Astrocyte (in vitro differentiated cells and primary cell): ENCODE data around the gene CCL25. TPM values are rescaled to one million over a fixed set of nuclear protein-coding genes. Genes with fewer than 3 reads are reported as not detected.

Experiments
- DNase-seq: peaks from one replicate; pipeline ENCODE4 v3.0.0-alpha.2; 2010; ENCODE audit warnings: low read depth
- FAIRE-seq: peaks from 2 replicates; lab custom pipeline; 2011; peaks lifted over from hg19 to GRCh38; lab: Jason Lieb, UNC
- H2AFZ ChIP-seq: 2 replicates; pipeline ENCODE4 v1.6.0; 2012; ENCODE audit warnings: low read depth, low read length, inconsistent platforms
- H3K27ac ChIP-seq: 2 replicates; pipeline ENCODE4 v1.5.1; 2011; ENCODE audit warnings: low read depth, low read length, inconsistent platforms
- H3K27me3 ChIP-seq: 2 replicates; pipeline ENCODE4 v1.6.0; 2011; ENCODE audit warnings: low read length, inconsistent platforms; ENCODE audit not compliant: insufficient read depth
- H3K36me3 ChIP-seq: 2 replicates; pipeline ENCODE4 v1.5.1; 2011; ENCODE audit warnings: low read length, inconsistent platforms; ENCODE audit not compliant: insufficient read depth
- H3K4me1 ChIP-seq: 2 replicates; pipeline ENCODE4 v1.5.1; 2011; ENCODE audit warnings: low read length, inconsistent platforms; ENCODE audit not compliant: insufficient read depth
- H3K4me2 ChIP-seq: 2 replicates; pipeline ENCODE4 v1.6.0; 2012; ENCODE audit warnings: low read length, inconsistent platforms
- H3K4me3 ChIP-seq: 2 replicates; pipeline ENCODE4 v1.5.1; 2011; ENCODE audit warnings: low read depth, mild to moderate bottlenecking, low read length, inconsistent platforms; ENCODE audit not compliant: insufficient read depth
- H3K79me2 ChIP-seq: 2 replicates; pipeline ENCODE4 v1.6.0; 2012; ENCODE audit warnings: mild to moderate bottlenecking, low read length, inconsistent platforms; ENCODE audit not compliant: insufficient read depth
- H3K9ac ChIP-seq: 2 replicates; pipeline ENCODE4 v1.6.0; 2012; ENCODE audit warnings: mild to moderate bottlenecking, low read length, inconsistent platforms
- H3K9me3 ChIP-seq: 2 replicates; pipeline ENCODE4 v1.5.1; 2012; ENCODE audit warnings: low read depth, mild to moderate bottlenecking, low read length, inconsistent platforms; ENCODE audit not compliant: insufficient read depth
- H4K20me1 ChIP-seq: 2 replicates; pipeline ENCODE4 v1.6.0; 2012; ENCODE audit warnings: low read length, inconsistent platforms; ENCODE audit not compliant: insufficient read depth
- H3K27ac Mint-ChIP-seq: one replicate; pipeline ENCODE4 v1.8.0; 2021; ENCODE audit warnings: mild to moderate bottlenecking, mixed read lengths; ENCODE audit not compliant: unreplicated experiment
- H3K27me3 Mint-ChIP-seq: one replicate; pipeline ENCODE4 v1.8.0; 2021; ENCODE audit warnings: low read depth, mixed read lengths; ENCODE audit not compliant: unreplicated experiment
- H3K36me3 Mint-ChIP-seq: one replicate; pipeline ENCODE4 v1.8.0; 2021; ENCODE audit warnings: low read depth, mixed read lengths; ENCODE audit not compliant: unreplicated experiment
- H3K4me1 Mint-ChIP-seq: one replicate; pipeline ENCODE4 v1.8.0; 2021; ENCODE audit warnings: low read depth, mixed read lengths; ENCODE audit not compliant: unreplicated experiment
- H3K4me3 Mint-ChIP-seq: one replicate; pipeline ENCODE4 v1.8.0; 2021; ENCODE audit warnings: mild to moderate bottlenecking, moderate library complexity, mixed read lengths; ENCODE audit not compliant: unreplicated experiment
- H3K9me3 Mint-ChIP-seq: one replicate; pipeline ENCODE4 v1.8.0; 2021; ENCODE audit warnings: mild to moderate bottlenecking, mixed read lengths; ENCODE audit not compliant: unreplicated experiment
- EZH2 ChIP-seq: IDR thresholded peaks from 2 replicates; pipeline ENCODE4 v1.6.1; 2012; ENCODE audit warnings: mild to moderate bottlenecking, low read length, inconsistent platforms; ENCODE audit not compliant: insufficient read depth
- total RNA-seq: library from RNA; stranded (reverse); gene quantifications from 2 replicates; pipeline ENCODE4 v1.2.1, GENCODE V29; 2021
- TF ChIP-seq, protein P1 (sequence below): IDR thresholded peaks from 2 replicates; pipeline ENCODE4 v1.5.1; 2011; ENCODE audit warnings: low read depth, mild to moderate bottlenecking, inconsistent platforms, low read length, moderate library complexity; ENCODE audit not compliant: insufficient read depth

CCL25 gene
- total RNA-seq, 1 donor from 2014 or later, result not detected

DNA sequence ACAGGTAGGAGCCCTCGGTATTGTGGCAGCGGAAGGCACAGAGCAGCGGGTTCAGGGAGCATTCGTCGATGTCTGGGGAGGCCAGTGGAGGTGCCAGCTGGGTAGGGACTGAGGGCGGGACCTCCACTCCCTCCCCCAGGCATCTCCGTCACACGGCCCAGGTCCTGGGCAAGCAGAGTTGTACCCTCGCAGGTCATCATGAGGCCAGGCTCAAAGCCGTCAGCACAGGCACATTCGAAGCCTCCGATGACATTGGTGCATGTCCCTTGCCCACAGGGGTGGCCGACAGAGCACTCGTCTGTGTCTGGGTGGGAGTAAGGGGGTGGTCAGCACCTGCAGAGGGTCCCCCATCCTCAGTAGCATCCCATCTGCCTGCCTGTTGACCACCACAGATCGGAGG, 35.3 kb downstream of the CCL25 start:
- peaks cover 13% of the 10 kb centered on the region for H3K27me3 Mint-ChIP-seq
- H2AFZ ChIP-seq, result no peak overlapping the region
- H3K27ac Mint-ChIP-seq, result no peak overlapping the region
- H3K27ac ChIP-seq, result no peak overlapping the region
- H3K79me2 ChIP-seq, result no peaks in the 10 kb centered on the region
- no peak overlapping the region for H3K4me3 ChIP-seq
- H4K20me1 ChIP-seq, result no peaks in the 10 kb centered on the region
- H3K4me3 Mint-ChIP-seq, result no peak overlapping the region
- H3K4me2 ChIP-seq, result no peak overlapping the region
- DNase-seq, result no peak
- no peak for FAIRE-seq
- H3K9me3 ChIP-seq, result no peaks in the 10 kb centered on the region
- H3K4me1 ChIP-seq, result no peaks in the 10 kb centered on the region
- H3K4me1 Mint-ChIP-seq, result no peaks in the 10 kb centered on the region
- no peaks in the 10 kb centered on the region for H3K36me3 ChIP-seq
- no peaks in the 10 kb centered on the region for H3K27me3 ChIP-seq
- H3K9ac ChIP-seq, result no peak overlapping the region
- TF ChIP-seq, protein P1, sequence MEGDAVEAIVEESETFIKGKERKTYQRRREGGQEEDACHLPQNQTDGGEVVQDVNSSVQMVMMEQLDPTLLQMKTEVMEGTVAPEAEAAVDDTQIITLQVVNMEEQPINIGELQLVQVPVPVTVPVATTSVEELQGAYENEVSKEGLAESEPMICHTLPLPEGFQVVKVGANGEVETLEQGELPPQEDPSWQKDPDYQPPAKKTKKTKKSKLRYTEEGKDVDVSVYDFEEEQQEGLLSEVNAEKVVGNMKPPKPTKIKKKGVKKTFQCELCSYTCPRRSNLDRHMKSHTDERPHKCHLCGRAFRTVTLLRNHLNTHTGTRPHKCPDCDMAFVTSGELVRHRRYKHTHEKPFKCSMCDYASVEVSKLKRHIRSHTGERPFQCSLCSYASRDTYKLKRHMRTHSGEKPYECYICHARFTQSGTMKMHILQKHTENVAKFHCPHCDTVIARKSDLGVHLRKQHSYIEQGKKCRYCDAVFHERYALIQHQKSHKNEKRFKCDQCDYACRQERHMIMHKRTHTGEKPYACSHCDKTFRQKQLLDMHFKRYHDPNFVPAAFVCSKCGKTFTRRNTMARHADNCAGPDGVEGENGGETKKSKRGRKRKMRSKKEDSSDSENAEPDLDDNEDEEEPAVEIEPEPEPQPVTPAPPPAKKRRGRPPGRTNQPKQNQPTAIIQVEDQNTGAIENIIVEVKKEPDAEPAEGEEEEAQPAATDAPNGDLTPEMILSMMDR, result no peak
- no peak for TF ChIP-seq EZH2
- peaks cover 3% of the 10 kb centered on the region for H3K9me3 Mint-ChIP-seq
- no peaks in the 10 kb centered on the region for H3K36me3 Mint-ChIP-seq

DNA sequence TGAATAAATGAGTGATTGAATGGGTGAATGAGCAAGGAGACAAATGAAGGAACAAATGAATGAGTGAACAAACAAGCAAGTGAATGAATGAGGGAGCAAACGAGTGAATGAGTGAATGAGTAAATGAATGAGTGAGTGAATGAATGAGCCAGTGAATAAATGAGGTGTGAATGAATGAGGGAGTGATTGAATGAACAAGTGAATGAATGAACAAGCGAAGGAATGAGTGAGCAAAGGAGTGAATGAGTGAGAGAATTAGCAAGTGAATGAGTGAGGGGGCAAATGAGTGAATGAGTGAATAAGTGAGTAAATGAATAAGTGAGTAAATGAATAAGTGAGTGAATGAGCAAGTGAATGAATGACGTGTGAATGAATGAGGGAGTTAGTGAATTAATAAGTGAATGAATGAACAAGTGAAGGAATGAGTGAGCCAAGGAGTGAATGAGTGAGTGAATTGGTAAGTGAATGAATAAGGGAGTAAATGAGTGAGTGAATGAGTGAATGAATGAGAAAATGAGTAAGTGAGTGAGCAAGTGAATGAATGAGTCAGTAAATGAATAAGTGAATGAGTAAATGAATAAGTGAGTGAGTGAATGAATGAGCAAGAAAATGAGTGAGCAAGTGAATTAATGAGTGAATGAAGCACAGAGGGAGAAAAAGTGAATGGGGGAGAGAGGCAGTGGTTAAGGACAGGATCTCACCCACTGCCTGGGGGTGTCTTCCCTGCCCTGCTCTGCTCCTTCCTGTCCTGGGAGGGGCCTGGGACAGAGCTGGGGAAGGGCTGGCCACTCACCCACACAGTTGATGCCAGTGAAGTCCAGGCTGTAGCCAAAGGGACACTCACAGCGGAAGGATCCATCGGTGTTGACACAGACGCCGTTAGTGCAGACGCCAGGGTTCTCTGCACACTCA, 36.4 kb downstream of the CCL25 start:
- Histone ChIP-seq H3K9me3 (peaks cover 1% of the 10 kb centered on the region), H3K4me1 (no peaks in the 10 kb centered on the region), H3K79me2 (no peaks in the 10 kb centered on the region), H3K4me2 (no peak overlapping the region), H3K27me3 (no peaks in the 10 kb centered on the region), H3K27ac (no peak overlapping the region), H3K4me3 (no peak overlapping the region), H3K36me3 (no peaks in the 10 kb centered on the region), H2AFZ (no peak overlapping the region), H3K9ac (no peak overlapping the region), H4K20me1 (no peaks in the 10 kb centered on the region)
- no peak overlapping the region for H3K27ac Mint-ChIP-seq
- TF ChIP-seq, protein P1, result no peak
- TF ChIP-seq EZH2, result no peak
- no peak overlapping the region for H3K4me3 Mint-ChIP-seq
- FAIRE-seq, result no peak
- H3K9me3 Mint-ChIP-seq, result peaks cover 5% of the 10 kb centered on the region
- DNase-seq, result no peak
- peaks cover under 1% of the 10 kb centered on the region for H3K36me3 Mint-ChIP-seq
- no peaks in the 10 kb centered on the region for H3K4me1 Mint-ChIP-seq
- peaks cover 11% of the 10 kb centered on the region for H3K27me3 Mint-ChIP-seq
